ENCODE results near the gene KEAP1. TPM values are rescaled to one million over a fixed set of nuclear protein-coding genes. Genes with fewer than 3 reads are reported as not detected.

The KEAP1 gene
- total and polyA plus RNA-seq, 7 donors: 109 to 242 (median 199) TPM

DNA sequence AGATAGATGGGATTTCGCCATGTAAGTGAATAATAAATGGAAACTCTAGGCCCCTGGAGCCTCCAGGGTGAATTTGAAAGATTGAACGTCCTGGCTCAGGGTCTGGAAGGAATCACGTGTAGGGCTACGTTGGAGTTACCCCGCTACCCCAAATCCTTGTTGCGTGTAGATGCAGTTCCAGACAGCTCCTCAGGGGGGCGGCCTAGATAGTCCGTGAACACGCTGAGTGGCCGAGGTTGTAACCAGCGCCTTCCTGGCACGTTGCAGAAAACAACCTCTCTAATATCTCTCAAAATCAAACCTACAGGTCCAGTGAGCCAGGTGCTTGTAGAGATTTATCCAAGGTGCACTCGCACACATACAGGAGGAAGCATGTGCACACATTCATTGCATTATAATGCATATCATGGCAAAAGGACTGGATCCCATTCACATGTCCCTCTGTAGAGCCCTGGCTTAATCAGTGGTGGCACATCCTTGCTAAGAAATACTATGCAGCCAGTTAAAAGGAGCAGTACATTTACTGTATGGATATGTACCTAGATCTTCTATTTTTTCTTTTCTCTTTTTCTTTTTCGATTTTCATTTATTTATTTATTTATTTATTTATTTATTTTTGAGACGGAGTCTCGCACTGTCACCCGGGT, 2.5 kb upstream of the KEAP1 start:
- intact Hi-C loops (cut with DNase I): loop anchor here in 1 of 2 donors (5.0 kb wide), 1 partner anchor 37 kb away; the partner anchor contains the start of gene ATG4D
- Histone ChIP-seq H3K4me3 (no peak overlapping the region), H3K4me1 (peaks cover 5% of the 10 kb centered on the region), H3K36me3 (ENCODE audit: insufficient read depth in 1 of 2, low read depth in 1 of 2) (no peaks in the 10 kb centered on the region), H3K27ac (no peak overlapping the region), H3K9me3 (no peaks in the 10 kb centered on the region), H3K27me3 (ENCODE audit: insufficient read depth in 3 of 3, low read length in 2 of 3) (peaks cover 0 to 14% (median 0%) of the 10 kb centered on the region in 3 donors)
- TF ChIP-seq, protein P1, sequence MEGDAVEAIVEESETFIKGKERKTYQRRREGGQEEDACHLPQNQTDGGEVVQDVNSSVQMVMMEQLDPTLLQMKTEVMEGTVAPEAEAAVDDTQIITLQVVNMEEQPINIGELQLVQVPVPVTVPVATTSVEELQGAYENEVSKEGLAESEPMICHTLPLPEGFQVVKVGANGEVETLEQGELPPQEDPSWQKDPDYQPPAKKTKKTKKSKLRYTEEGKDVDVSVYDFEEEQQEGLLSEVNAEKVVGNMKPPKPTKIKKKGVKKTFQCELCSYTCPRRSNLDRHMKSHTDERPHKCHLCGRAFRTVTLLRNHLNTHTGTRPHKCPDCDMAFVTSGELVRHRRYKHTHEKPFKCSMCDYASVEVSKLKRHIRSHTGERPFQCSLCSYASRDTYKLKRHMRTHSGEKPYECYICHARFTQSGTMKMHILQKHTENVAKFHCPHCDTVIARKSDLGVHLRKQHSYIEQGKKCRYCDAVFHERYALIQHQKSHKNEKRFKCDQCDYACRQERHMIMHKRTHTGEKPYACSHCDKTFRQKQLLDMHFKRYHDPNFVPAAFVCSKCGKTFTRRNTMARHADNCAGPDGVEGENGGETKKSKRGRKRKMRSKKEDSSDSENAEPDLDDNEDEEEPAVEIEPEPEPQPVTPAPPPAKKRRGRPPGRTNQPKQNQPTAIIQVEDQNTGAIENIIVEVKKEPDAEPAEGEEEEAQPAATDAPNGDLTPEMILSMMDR (IDR thresholded peaks at IDR 0.05): peak; percentile 74
- DNase-seq (peak; percentile 75 to 88), ATAC-seq (no peak)
- 32 to 34% (median 34%) methylated on average over 17 of the region's 17 CpGs for WGBS, 3 donors

DNA sequence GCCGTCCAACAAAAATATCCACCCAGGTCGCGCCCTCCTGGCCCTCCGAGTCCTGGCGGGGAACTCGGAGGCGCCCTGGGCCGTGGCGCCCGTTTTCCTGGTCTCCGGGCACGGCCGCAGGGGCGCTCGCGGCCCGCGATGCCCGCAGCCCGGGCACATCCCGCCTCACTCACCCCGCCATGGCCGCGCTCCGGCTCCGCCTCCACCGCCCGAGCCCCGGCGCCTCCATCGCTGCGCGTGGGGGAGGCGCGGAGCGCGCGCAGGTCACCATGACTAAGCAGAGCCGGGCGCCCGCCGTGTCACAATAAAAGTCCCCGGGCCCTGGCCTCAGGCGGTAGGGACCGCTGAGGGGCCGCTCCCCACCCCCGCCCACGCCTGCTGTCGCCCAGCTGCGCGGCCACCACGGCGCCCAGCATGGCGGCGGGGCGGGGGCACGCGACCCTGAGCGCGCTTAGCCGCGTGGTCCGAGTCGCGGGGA, 593 bp downstream of the KEAP1 start:
- Histone ChIP-seq H3K36me3 (ENCODE audit: insufficient read depth in 1 of 2, low read depth in 1 of 2) (peaks cover 0 to 25% of the 10 kb centered on the region in 2 donors), H3K27me3 (ENCODE audit: insufficient read depth in 3 of 3, low read length in 2 of 3) (no peaks in the 10 kb centered on the region), H3K4me1 (peaks cover 32% of the 10 kb centered on the region), H3K27ac (peak overlapping the region; percentile 98), H3K9me3 (no peaks in the 10 kb centered on the region), H3K4me3 (peak overlapping the region; percentile 90)
- TF ChIP-seq, protein P1 (IDR thresholded peaks at IDR 0.05): no peak
- intact Hi-C loops (cut with DNase I): loop anchor here in 1 of 2 donors (5.0 kb wide), 1 partner anchor 65 kb away; the partner anchor contains the start of genes CDKN2D and KRI1
- ATAC-seq (peak; percentile 89 to 95 (median 94)), DNase-seq (peak; percentile 95 to 97)
- 0 to 1% (median 0%) methylated on average over 46 to 65 of the region's 65 CpGs for WGBS, 3 donors

DNA sequence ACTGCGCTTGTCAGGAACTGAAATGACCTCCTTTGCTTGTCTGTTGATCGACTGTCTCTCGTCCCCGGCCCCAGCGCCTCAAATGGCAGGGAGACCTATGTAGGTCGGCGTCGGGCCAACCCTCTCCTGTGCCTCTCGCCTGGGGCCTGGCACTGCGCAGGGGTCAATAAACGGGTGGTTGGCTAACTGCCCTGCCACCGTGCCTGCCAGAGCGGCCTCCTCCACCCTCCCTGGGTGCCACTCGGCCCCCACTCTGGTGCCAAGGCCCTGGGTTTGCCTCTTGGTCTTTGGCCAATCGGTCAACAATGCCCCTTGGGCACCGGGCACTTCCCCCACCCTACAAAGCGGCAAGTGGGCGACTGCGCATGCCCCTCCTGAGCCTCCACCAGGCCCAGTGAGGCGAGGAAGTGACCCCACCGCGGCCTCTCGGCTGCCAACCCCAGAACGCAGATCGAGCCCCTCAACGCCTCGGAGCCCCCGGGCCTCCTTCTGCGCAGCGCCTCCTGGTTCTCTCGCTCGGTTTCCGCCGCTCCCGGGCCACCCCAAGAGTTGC, 1.1 kb downstream of the KEAP1 start:
- H3K27ac ChIP-seq: peak overlapping the region; percentile 98
- 0 to 1% (median 0%) methylated on average over 34 to 35 of the region's 35 CpGs for WGBS, 3 donors
- DNase-seq: peak; percentile 83 to 94
- ATAC-seq: peak; percentile 72 to 81 (median 75)
- H3K27me3 ChIP-seq (ENCODE audit: insufficient read depth in 3 of 3, low read length in 2 of 3): no peaks in the 10 kb centered on the region
- peaks cover 38% of the 10 kb centered on the region for H3K4me1 ChIP-seq
- H3K4me3 ChIP-seq: peak overlapping the region; percentile 90
- H3K36me3 ChIP-seq (ENCODE audit: insufficient read depth in 1 of 2, low read depth in 1 of 2): peaks cover 3 to 30% of the 10 kb centered on the region in 2 donors
- intact Hi-C loops (cut with DNase I): loop anchor here in 1 of 2 donors (5.0 kb wide), 1 partner anchor 65 kb away; the partner anchor contains the start of genes CDKN2D and KRI1
- TF ChIP-seq, protein P1 (IDR thresholded peaks at IDR 0.05): no peak
- no peaks in the 10 kb centered on the region for H3K9me3 ChIP-seq

DNA sequence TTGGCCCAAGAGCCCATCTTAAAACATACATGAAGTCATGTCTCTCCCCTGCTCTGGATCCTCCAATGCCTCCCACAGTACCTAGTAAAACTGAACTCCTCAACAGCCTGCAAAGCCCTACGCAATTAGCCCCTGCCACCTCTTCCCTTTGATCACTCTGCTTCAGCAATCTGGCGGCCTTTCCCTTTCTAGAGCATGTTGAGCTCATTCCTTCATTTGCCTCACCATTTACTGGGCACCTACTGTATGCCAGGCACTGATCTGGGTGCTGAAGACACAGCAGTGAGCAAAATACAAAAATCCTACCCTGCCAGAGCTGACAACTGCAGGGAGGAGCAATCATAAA, 2.9 kb downstream of the KEAP1 start:
- no peak for DNase-seq
- no peak for ATAC-seq
- intact Hi-C loops (cut with DNase I): loop anchor here in 1 of 2 donors (5.0 kb wide), 1 partner anchor 67 kb away; the partner anchor contains the start of genes CDKN2D and KRI1
- TF ChIP-seq, protein P1 (IDR thresholded peaks at IDR 0.05): no peak
- H3K27ac ChIP-seq: no peak overlapping the region
- peaks cover 3 to 48% of the 10 kb centered on the region in 2 donors for H3K36me3 ChIP-seq (ENCODE audit: insufficient read depth in 1 of 2, low read depth in 1 of 2)
- 94 to 96% (median 95%) methylated on average over 2 of the region's 2 CpGs for WGBS, 3 donors
- H3K9me3 ChIP-seq: no peaks in the 10 kb centered on the region
- H3K4me3 ChIP-seq: peak overlapping the region; percentile 28
- H3K27me3 ChIP-seq (ENCODE audit: insufficient read depth in 3 of 3, low read length in 2 of 3): no peaks in the 10 kb centered on the region
- H3K4me1 ChIP-seq: peaks cover 52% of the 10 kb centered on the region

Measured in psoas muscle (tissue), 8 donors.